Heart left ventricle (tissue), 16 donors: ENCODE results near the gene GREM2. TPM values are rescaled to one million over a fixed set of nuclear protein-coding genes. Genes with fewer than 3 reads are reported as not detected.

Experiments used
- ATAC-seq, 4 donors: fragments of 200-7000 bp; cut with Tn5 transposase; one replicate each; pipeline ENCODE4 v1.9.1; 2020 to 2022; ENCODE audit warnings: moderate library complexity in 4 of 4, mild to moderate bottlenecking in 3 of 4, moderate number of reproducible peaks in 1 of 4
- DNase-seq, 5 donors: peaks; one replicate each; pipeline ENCODE4 v3.0.0-alpha.2; 2020
- H3K27ac ChIP-seq, 12 donors: fragments of 200-600 bp; sonication (generic) in 4 of 12; one replicate each; pipeline versions ENCODE4 v1.5.0 to v1.8.0; 2016 to 2022; ENCODE audit warnings: mild to moderate bottlenecking in 2 of 12
- H3K27me3 ChIP-seq, 9 donors: fragments of 200-600 bp; sonication (generic) in 2 of 9; one replicate each; pipeline versions ENCODE4 v1.5.1 to v1.8.0; 2016 to 2022; ENCODE audit warnings: mild to moderate bottlenecking in 3 of 9
- H3K36me3 ChIP-seq, 9 donors: fragments of 200-600 bp; sonication (generic) in 2 of 9; one replicate each; pipeline versions ENCODE4 v1.5.0 to v1.8.0; 2018 to 2022; ENCODE audit warnings: mild to moderate bottlenecking in 2 of 9
- H3K4me1 ChIP-seq, 12 donors: fragments of 200-600 bp; sonication (generic) in 4 of 12; one replicate each; pipeline versions ENCODE4 v1.5.0 to v1.8.0; 2016 to 2022; ENCODE audit warnings: mild to moderate bottlenecking in 3 of 12
- H3K4me3 ChIP-seq, 12 donors: fragments of 200-600 bp; sonication (generic) in 4 of 12; one replicate each; pipeline versions ENCODE4 v1.5.0 to v1.8.0; 2017 to 2022; ENCODE audit warnings: mild to moderate bottlenecking in 9 of 12, moderate library complexity in 4 of 12
- H3K9me3 ChIP-seq, 12 donors: fragments of 200-600 bp; sonication (generic) in 4 of 12; one replicate each; pipeline versions ENCODE4 v1.5.0 to v1.8.0; 2016 to 2022; ENCODE audit warnings: mild to moderate bottlenecking in 1 of 12
- CTCF ChIP-seq, 12 donors: fragments of 200-600 bp; sonication (generic) in 4 of 12; IDR thresholded peaks; one replicate each; pipeline versions ENCODE4 v1.5.0 to v1.8.0; 2018 to 2022; ENCODE audit warnings: antibody characterized with exemption in 12 of 12, mild to moderate bottlenecking in 5 of 12
- POLR2A ChIP-seq, 2 donors: fragments of 450-650 bp; IDR thresholded peaks; one replicate each; pipeline ENCODE4 v1.6.1; 2017; ENCODE audit warnings: antibody characterized with exemption in 2 of 2, mild to moderate bottlenecking in 2 of 2, moderate library complexity in 2 of 2
- WGBS, 4 donors: extraction: QIAGEN DNeasy Blood & Tissue Kit in 2 of 4; methylation state at CpG; one replicate each; pipeline versions ENCODE4 v1.1.5 to v1.1.7; 2013 to 2018; 5-methylcytosine and 5-hydroxymethylcytosine counted together
- intact Hi-C, 10 donors: fragments of 100-400 bp; cut with DNase I; formaldehyde crosslinking; loops; one replicate each; pipeline versions ENCODE4 v1.11.1 to v1.14.2; 2022
- polyA plus RNA-seq, 2 donors: library from polyadenylated mRNA; stranded (reverse); fragments of 200-250 nt; gene quantifications; one replicate each; pipeline ENCODE4 v1.2.3, GENCODE V29; 2013
- total RNA-seq, 9 donors: library from RNA; depleted of rRNA in 2 of 9; stranded (reverse); fragments of >200 nt in 2 of 9; fragmentation: NEBNext Ultra II Directional in 3 of 9; extraction: Animal tissue kit (Norgen Biotek cat#: 25700) in 3 of 9; gene quantifications; one replicate each; pipeline versions ENCODE4 v1.1.0 to v1.2.4, GENCODE V29; 2016 to 2023
- donor health status: ischemic (EF 13 %, LVEDD 7.1; RV severe dilation, severe dysfunction).
- donor health status: healthy with polysubstance abuse.
- donor health status: DM: no; HTN: yes; CAD: no.
- donor health status: DM: no; HTN: no; CAD: no.
- donor health status: ischemic (EF 25% LVEDD 6.9; RV normal size, moderate dysfunction).
- donor health status: ischemic (EF 25% LVEDD 5.7; RV mildly dilated, moderate dysfunction).
- donor health status: healthy.
- donor health status: DM: yes; HTN: yes; CAD: no.
- donor health status: ischemic (EF 35%, LVEDD 5.7; RV mildly dilated, moderate dysfunction).
- donor health status: nonischemic (EF 11% LVEDD 7.7; RV severe dilation, severe dysfunction).
- donor health status: DM: yes; HTN: yes; CAD: no.
- donor health status: PGD.
- donor health status: ischemic (EF 29% LVEDD 5.4; RV normal size, mild dysfunction).
- donor health status: nonischemic (EF 23%, LVEDD 6.1; RV moderate dilation, normal function).

Gene GREM2
- total and polyA plus RNA-seq, 11 donors, result 0.66 TPM; not detected in 10

GRCh38 chr1:240506176-240506575 lies 105.8 kb downstream of the GREM2 start:
- DNase-seq (no peak), ATAC-seq (no peak)
- Histone ChIP-seq H3K36me3 (no peaks in the 10 kb centered on the region), H3K27ac (no peak overlapping the region), H3K27me3 (no peaks in the 10 kb centered on the region), H3K9me3 (no peaks in the 10 kb centered on the region), H3K4me1 (no peaks in the 10 kb centered on the region), H3K4me3 (no peak overlapping the region)
- 79 to 84% (median 83%) methylated on average over 4 of the region's 4 CpGs for WGBS, 4 donors
- intact Hi-C loops, result no loop called here
- TF ChIP-seq POLR2A (IDR thresholded peaks at IDR 0.05) (no peak), CTCF (IDR thresholded peaks at IDR 0.05) (no peak)

GRCh38 chr1:240503558-240503957 lies 108.4 kb downstream of the GREM2 start:
- no peaks in the 10 kb centered on the region for H3K27me3 ChIP-seq
- 28 to 58% (median 29%) methylated on average over 1 of the region's 1 CpG for WGBS, 4 donors
- ATAC-seq (no peak), DNase-seq (no peak)
- H3K27ac ChIP-seq, result no peak overlapping the region
- H3K4me3 ChIP-seq, result no peak overlapping the region
- TF ChIP-seq CTCF (IDR thresholded peaks at IDR 0.05) (no peak), POLR2A (IDR thresholded peaks at IDR 0.05) (no peak)
- no peaks in the 10 kb centered on the region for H3K4me1 ChIP-seq
- intact Hi-C loops, result no loop called here
- H3K36me3 ChIP-seq, result no peaks in the 10 kb centered on the region
- H3K9me3 ChIP-seq, result no peaks in the 10 kb centered on the region

- Histone ChIP-seq H3K9me3 (no peaks in the 10 kb centered on the region), H3K27me3 (no peaks in the 10 kb centered on the region), H3K4me3 (no peak overlapping the region), H3K36me3 (no peaks in the 10 kb centered on the region), H3K4me1 (no peaks in the 10 kb centered on the region), H3K27ac (no peak overlapping the region)
- no peak for ATAC-seq
- intact Hi-C loops, result no loop called here
- 70 to 79% (median 75%) methylated on average over 4 of the region's 4 CpGs for WGBS, 4 donors
- TF ChIP-seq POLR2A (IDR thresholded peaks at IDR 0.05), result no peak
- TF ChIP-seq CTCF (IDR thresholded peaks at IDR 0.05), result no peak
- DNase-seq, result no peak
These were observed 108.9 kb downstream of the GREM2 start for GRCh38 chr1:240503036-240503435.

GRCh38 chr1:240501115-240501514 lies 110.8 kb downstream of the GREM2 start:
- H3K36me3 ChIP-seq, result no peaks in the 10 kb centered on the region
- no peak overlapping the region for H3K27ac ChIP-seq
- TF ChIP-seq CTCF (IDR thresholded peaks at IDR 0.05), result no peak
- no peak for TF ChIP-seq POLR2A (IDR thresholded peaks at IDR 0.05)
- no peak overlapping the region for H3K4me3 ChIP-seq
- intact Hi-C loops, result no loop called here
- H3K4me1 ChIP-seq, result no peaks in the 10 kb centered on the region
- ATAC-seq (no peak), DNase-seq (no peak)
- no peaks in the 10 kb centered on the region for H3K9me3 ChIP-seq
- no peaks in the 10 kb centered on the region for H3K27me3 ChIP-seq
- WGBS, 4 donors, result 68 to 80% (median 74%) methylated on average over 2 of the region's 2 CpGs
